HPDE6-E6E7 (cell line): Measurements from ENCODE around the gene MEPE.
A peak's percentile ranks its signal among the peaks of the same experiment; 100 is the strongest.
"Not testable (repeated sequence)": the region's sequence is repeated elsewhere in the genome, so short reads cannot be mapped to it uniquely, and the experiment has no call there.

Source experiments
- DNase-seq: peaks from one replicate; pipeline ENCODE4 v3.0.0; 2011; ENCODE audit warnings: missing footprints; ENCODE audit errors: extremely low spot score

MEPE gene

DNA sequence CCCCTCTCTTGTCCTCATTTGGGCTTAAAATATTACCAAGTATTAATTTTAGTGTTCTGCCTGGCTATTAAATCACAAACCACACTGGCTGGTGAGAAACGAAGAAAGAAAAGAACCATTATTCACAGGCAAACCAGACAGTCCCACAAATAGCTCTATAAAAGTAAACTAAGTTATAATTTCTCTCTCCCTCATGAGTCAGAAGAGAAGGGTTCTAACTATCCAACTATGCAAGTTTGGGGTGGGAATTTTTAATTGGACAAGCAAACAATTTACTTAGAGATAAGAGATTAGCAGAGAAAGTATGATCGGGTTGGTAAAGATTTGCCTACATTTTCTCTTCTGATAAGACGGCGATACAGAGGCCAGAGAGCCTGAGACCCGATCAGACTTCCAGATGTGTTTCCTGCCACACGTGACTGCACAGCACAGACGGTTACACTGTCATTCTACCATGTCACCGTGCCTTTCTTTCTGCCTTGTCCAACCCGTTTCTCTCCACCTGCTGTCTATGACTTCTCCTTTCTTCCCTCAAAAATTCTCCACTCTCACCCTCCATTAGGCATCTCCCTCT is 52.3 kb downstream of the MEPE start:
- DNase-seq: no peak

DNA sequence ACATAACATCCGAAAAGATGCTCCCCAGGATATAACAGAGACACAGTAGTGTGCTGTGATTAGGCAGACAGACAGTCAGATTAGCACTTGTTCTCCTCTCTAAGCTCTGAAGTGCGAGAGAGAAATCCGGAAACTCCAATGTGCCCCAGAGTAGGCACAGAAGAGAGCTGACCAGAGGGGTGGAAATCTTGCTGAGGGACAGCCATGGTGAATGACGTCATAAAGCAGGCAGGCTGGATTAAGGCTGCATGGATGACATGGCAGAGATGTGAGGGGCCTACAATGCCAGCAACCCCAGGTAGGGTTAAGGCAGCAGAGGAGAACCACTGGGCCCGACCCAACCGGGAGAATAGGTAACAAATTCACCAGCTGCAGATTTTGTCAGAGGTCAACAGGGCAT is 53.3 kb downstream of the MEPE start:
- DNase-seq: no peak

DNA sequence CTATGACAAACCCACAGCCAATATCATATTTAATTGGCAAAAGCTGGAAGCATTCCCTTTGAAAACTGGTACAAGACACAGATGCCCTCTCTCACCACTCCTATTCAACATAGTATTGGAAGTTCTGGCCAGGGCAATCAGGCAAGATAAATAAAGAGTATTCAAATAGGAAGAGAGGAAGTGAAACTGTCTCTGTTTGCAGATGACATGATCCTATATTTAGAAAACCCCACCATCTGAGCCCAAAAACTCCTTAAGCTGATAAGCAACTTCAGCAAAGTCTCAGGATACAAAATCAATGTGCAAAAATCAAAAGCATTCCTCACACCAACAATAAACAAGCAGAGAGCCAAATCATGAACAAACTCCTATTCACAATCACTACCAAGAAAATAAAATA is 58.0 kb downstream of the MEPE start:
- DNase-seq: not testable (repeated sequence)

DNA sequence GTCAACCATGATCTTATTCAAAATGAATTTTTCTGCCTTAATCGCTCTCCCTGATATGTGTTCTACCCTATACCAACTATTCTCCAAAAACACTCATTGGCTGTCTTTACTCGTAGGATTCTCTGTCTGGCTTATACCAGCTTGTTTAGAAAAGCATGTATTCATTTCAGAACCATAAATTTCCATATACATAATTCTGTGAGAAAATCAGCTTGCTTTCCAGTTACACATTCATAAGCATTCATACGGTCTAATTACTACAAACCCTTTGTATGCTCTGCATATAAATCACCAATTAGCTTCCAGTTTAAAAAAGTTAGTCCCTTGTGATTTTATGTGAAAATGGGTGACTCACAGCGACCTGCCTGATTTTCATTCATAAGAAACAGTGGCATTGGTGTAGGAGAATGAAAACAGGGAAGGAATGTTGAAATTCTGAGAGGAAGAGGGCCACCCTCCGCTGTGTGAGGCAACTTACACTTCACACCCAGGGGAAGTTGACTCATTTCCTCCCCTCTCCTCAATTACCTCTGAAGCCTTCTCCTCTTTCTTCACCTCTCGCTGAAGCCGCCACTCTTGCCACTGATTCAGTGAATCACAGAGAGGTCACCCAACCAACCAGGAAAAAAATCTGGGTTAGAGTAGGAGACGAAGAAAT is 63.3 kb downstream of the MEPE start:
- DNase-seq: peak; percentile 88
